ENCODE data around the gene DDR2. TPM values are rescaled to one million over a fixed set of nuclear protein-coding genes. Genes with fewer than 3 reads are reported as not detected.

DDR2 gene
- total RNA-seq, 1 donor from 2014 or later, result 0.33 TPM

GRCh38 chr1:162667381-162668080, 35.3 kb downstream of the DDR2 start:
- DNase-seq (ENCODE audit: low spot score), result no peak
- Mint-ChIP-seq H3K27me3 (ENCODE audit: unreplicated experiment) (peaks cover 1% of the 10 kb centered on the region), H3K27ac (ENCODE audit: unreplicated experiment) (no peak overlapping the region), H3K4me3 (ENCODE audit: unreplicated experiment) (no peak overlapping the region), H3K9me3 (ENCODE audit: unreplicated experiment) (no peaks in the 10 kb centered on the region), H3K36me3 (ENCODE audit: low read depth, unreplicated experiment) (no peaks in the 10 kb centered on the region), H3K4me1 (ENCODE audit: unreplicated experiment) (peaks cover 6% of the 10 kb centered on the region)
- no peak for TF ChIP-seq CTCF (IDR thresholded peaks at IDR 0.05; ENCODE audit: unreplicated experiment)

- Mint-ChIP-seq H3K27ac (ENCODE audit: unreplicated experiment) (no peak overlapping the region), H3K9me3 (ENCODE audit: unreplicated experiment) (no peaks in the 10 kb centered on the region), H3K4me3 (ENCODE audit: unreplicated experiment) (no peak overlapping the region), H3K36me3 (ENCODE audit: low read depth, unreplicated experiment) (no peaks in the 10 kb centered on the region), H3K27me3 (ENCODE audit: unreplicated experiment) (peaks cover 1% of the 10 kb centered on the region), H3K4me1 (ENCODE audit: unreplicated experiment) (peaks cover 8% of the 10 kb centered on the region)
- DNase-seq (ENCODE audit: low spot score), result no peak
- no peak for TF ChIP-seq CTCF (IDR thresholded peaks at IDR 0.05; ENCODE audit: unreplicated experiment)
Observed at GRCh38 chr1:162670928-162671663, 38.8 kb downstream of the DDR2 start.

- no peak overlapping the region for H3K4me3 Mint-ChIP-seq (ENCODE audit: unreplicated experiment)
- no peaks in the 10 kb centered on the region for H3K9me3 Mint-ChIP-seq (ENCODE audit: unreplicated experiment)
- DNase-seq (ENCODE audit: low spot score), result no peak
- peaks cover 11% of the 10 kb centered on the region for H3K4me1 Mint-ChIP-seq (ENCODE audit: unreplicated experiment)
- H3K27me3 Mint-ChIP-seq (ENCODE audit: unreplicated experiment), result peaks cover 1% of the 10 kb centered on the region
- H3K36me3 Mint-ChIP-seq (ENCODE audit: low read depth, unreplicated experiment), result no peaks in the 10 kb centered on the region
- H3K27ac Mint-ChIP-seq (ENCODE audit: unreplicated experiment), result no peak overlapping the region
- TF ChIP-seq CTCF (IDR thresholded peaks at IDR 0.05; ENCODE audit: unreplicated experiment), result no peak
Observed at GRCh38 chr1:162671664-162672410, 39.6 kb downstream of the DDR2 start.

GRCh38 chr1:162672622-162673260, 40.5 kb downstream of the DDR2 start:
- Mint-ChIP-seq H3K27ac (ENCODE audit: unreplicated experiment) (no peak overlapping the region), H3K4me3 (ENCODE audit: unreplicated experiment) (no peak overlapping the region), H3K27me3 (ENCODE audit: unreplicated experiment) (no peaks in the 10 kb centered on the region), H3K4me1 (ENCODE audit: unreplicated experiment) (peaks cover 11% of the 10 kb centered on the region), H3K9me3 (ENCODE audit: unreplicated experiment) (no peaks in the 10 kb centered on the region), H3K36me3 (ENCODE audit: low read depth, unreplicated experiment) (no peaks in the 10 kb centered on the region)
- TF ChIP-seq CTCF (IDR thresholded peaks at IDR 0.05; ENCODE audit: unreplicated experiment), result no peak
- DNase-seq (ENCODE audit: low spot score), result no peak
